K562 treated with DMSO at 1 percent for 4 hours (cell line): ENCODE results near the gene PSMC1. TPM values are rescaled to one million over a fixed set of nuclear protein-coding genes. Genes with fewer than 3 reads are reported as not detected.

ENCODE experiments used
- total RNA-seq: library from RNA; unstranded; fragments of 300-600 nt; gene quantifications from 2 replicates; pipeline ENCODE4 v1.2.3, GENCODE V29; 2022; ENCODE audit not compliant: insufficient read depth

The PSMC1 gene
- total RNA-seq: 121 and 138 TPM in 2 replicates

DNA sequence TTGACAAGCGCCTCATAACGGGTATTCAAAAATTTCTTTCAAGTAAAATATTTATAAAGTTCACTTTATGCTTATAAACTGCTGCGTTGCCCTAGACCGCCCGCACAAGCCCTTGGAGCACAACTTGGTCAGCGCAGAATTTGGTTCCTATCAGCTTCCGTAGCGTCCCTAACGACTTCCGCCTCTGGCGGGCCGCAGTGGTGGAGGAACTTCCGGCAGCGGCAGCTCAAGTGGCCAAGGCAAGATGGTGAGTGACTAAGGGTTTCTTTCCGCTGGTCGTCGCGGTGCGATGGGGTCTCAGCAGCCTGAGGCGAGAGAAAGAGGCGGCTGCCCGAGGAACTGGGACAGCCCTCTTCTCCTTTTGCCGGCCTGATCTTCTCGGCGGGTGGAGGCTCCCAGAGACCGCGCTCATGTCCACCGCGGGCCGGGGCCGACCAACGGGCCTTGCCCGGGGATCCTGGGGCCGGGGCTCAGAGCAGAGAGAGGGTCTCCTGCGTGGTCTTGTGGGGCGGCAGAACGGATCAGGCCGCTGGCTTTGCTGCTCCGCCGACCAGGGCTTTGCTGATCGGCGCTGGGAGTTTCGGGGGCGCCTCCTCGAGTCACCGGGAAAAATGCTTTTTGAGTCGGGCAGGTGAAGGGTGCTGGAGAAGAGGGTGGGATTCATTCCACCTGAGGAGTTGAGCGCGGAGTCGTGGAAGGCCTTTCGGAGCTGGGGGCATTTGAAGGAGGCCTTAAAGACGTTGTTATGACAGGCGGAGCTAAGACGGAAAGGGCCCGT lies at the start of gene PSMC1:
TSS of gene PSMC1 (plus strand) at position 200 of the 778 bp plus-strand sequence. CDS start at position 245, 45 bp downstream.

Other genes with a start within 250 kb of the PSMC1 start
- not detected in 2 replicates for gene KCNK13, start 194.6 kb upstream of the PSMC1 start, total RNA-seq
- 2.5 and 4.4 TPM in 2 replicates for gene NRDE2, start 75.4 kb downstream of the PSMC1 start, total RNA-seq
- 120 and 147 TPM in 2 replicates for gene CALM1, start 140.5 kb downstream of the PSMC1 start, total RNA-seq